A549 (cell line): ENCODE results near the gene HEXD. TPM values are rescaled to one million over a fixed set of nuclear protein-coding genes. Genes with fewer than 3 reads are reported as not detected.

ENCODE experiments used
- ATAC-seq, 2 experiments: fragments of 200-7000 bp in 1 of 2; fragments of >200 bp in 1 of 2; cut with Nextera tagmentation in 1 of 2; cut with Tn5 transposase in 1 of 2; 3 replicates each; pipeline versions ENCODE4 v1.8.0 to v1.9.1; 2018 to 2020; ENCODE audit warnings: mild to moderate bottlenecking in 1 of 2, moderate library complexity in 1 of 2
- CTCF ChIA-PET: fragments of 300-600 bp; sonication (Branson Sonifier 250); formaldehyde crosslinking; extraction: SDS; loops from one replicate; lab custom pipeline; 2021; ENCODE audit warnings: antibody characterized with exemption, inconsistent platforms; lab: Yijun Ruan, JAX
- POLR2A ChIA-PET: fragments of 350-600 bp; formaldehyde crosslinking; extraction: SDS; loops from one replicate; lab custom pipeline; 2021; ENCODE audit warnings: antibody characterized with exemption, inconsistent platforms; lab: Yijun Ruan, JAX
- DNase-seq, 2 experiments: peaks; one replicate each; pipeline versions ENCODE4 v3.0.0 to v3.0.0-alpha.2; 2011 to 2016; ENCODE audit warnings: low read depth in 1 of 2, low spot score in 1 of 2
- FAIRE-seq: peaks from 2 replicates; lab custom pipeline; 2011; peaks lifted over from hg19 to GRCh38; lab: Jason Lieb, UNC
- H3K27ac ChIP-seq, 2 experiments: fragments of >200 bp; sonication (Bioruptor Twin); formaldehyde crosslinking; 3 replicates each; pipeline ENCODE4 v1.5.1; 2016 to 2017
- H3K4me1 ChIP-seq: fragments of >200 bp; sonication (Bioruptor Twin); formaldehyde crosslinking; 3 replicates; pipeline ENCODE4 v1.6.1; 2016
- H3K4me2 ChIP-seq: fragments of >200 bp; sonication (Bioruptor Twin); formaldehyde crosslinking; 3 replicates; pipeline ENCODE4 v1.6.1; 2016
- H3K4me3 ChIP-seq: fragments of >200 bp; sonication (Bioruptor Twin); formaldehyde crosslinking; 3 replicates; pipeline ENCODE4 v1.5.1; 2016
- H3K9me3 ChIP-seq: fragments of >200 bp; sonication (Bioruptor Twin); formaldehyde crosslinking; 3 replicates; pipeline ENCODE4 v1.6.1; 2016
- BHLHE40 ChIP-seq: IDR thresholded peaks from 2 replicates; pipeline ENCODE4 v1.6.1; 2012; ENCODE audit warnings: low read depth, low read length, inconsistent platforms
- CEBPB ChIP-seq, 2 experiments: fragments of >200 bp in 1 of 2; sonication (Bioruptor Twin) in 1 of 2; formaldehyde crosslinking in 1 of 2; IDR thresholded peaks; 2 replicates each; pipeline ENCODE4 v1.6.1; 2012 to 2016
- EHF ChIP-seq: fragments of 250-450 bp; sonication (Bioruptor Pico); IDR thresholded peaks from 2 replicates; pipeline ENCODE4 v1.5.0; 2020; ENCODE audit warnings: mild to moderate bottlenecking
- EHMT2 ChIP-seq: fragments of 200-600 bp; sonication (generic); IDR thresholded peaks from 2 replicates; pipeline ENCODE4 v1.6.1; 2016; ENCODE audit warnings: antibody characterized with exemption, low read depth, mild to moderate bottlenecking, moderate library complexity
- GATA3 ChIP-seq: IDR thresholded peaks from 2 replicates; pipeline ENCODE4 v1.6.1; 2012; ENCODE audit warnings: borderline replicate concordance
- HEYL ChIP-seq: fragments of 250-450 bp; sonication (Bioruptor Pico); IDR thresholded peaks from 2 replicates; pipeline ENCODE4 v1.8.0; 2021; ENCODE audit warnings: mild to moderate bottlenecking, moderate library complexity
- HOXB5 ChIP-seq: fragments of 250-450 bp; sonication (Bioruptor Pico); IDR thresholded peaks from 2 replicates; pipeline ENCODE4 v1.5.0; 2020; ENCODE audit warnings: mild to moderate bottlenecking, moderate library complexity
- JUN ChIP-seq, 2 experiments: fragments of >200 bp; sonication (Bioruptor Twin); formaldehyde crosslinking; IDR thresholded peaks; 2 replicates in 1 of 2; 3 replicates in 1 of 2; pipeline ENCODE4 v1.6.1; 2016 to 2017
- KDM5A ChIP-seq: fragments of 200-600 bp; sonication (generic); IDR thresholded peaks from 2 replicates; pipeline ENCODE4 v1.6.1; 2016; ENCODE audit warnings: antibody characterized with exemption, mild to moderate bottlenecking
- MAX ChIP-seq: IDR thresholded peaks from 2 replicates; pipeline ENCODE4 v1.6.1; 2012
- MYC ChIP-seq: IDR thresholded peaks from 2 replicates; pipeline ENCODE4 v1.6.1; 2012; ENCODE audit warnings: mild to moderate bottlenecking, inconsistent platforms, low read length, improper control_type of control experiment, borderline replicate concordance
- NPAS2 ChIP-seq: fragments of 250-450 bp; sonication (Bioruptor Pico); IDR thresholded peaks from 2 replicates; pipeline ENCODE4 v1.8.0; 2022; ENCODE audit warnings: mild to moderate bottlenecking, moderate library complexity, borderline replicate concordance
- NR3C1 ChIP-seq: fragments of >200 bp; sonication (Bioruptor Twin); formaldehyde crosslinking; IDR thresholded peaks from 3 replicates; pipeline ENCODE4 v1.6.1; 2017
- RARB ChIP-seq: fragments of 250-450 bp; sonication (Bioruptor Pico); IDR thresholded peaks from 2 replicates; pipeline ENCODE4 v1.8.0; 2021; ENCODE audit warnings: mild to moderate bottlenecking, moderate library complexity
- RFX5 ChIP-seq: fragments of 450-650 bp; IDR thresholded peaks from 2 replicates; pipeline ENCODE4 v1.7.1; 2014; ENCODE audit warnings: antibody characterized with exemption, mild to moderate bottlenecking, moderate library complexity
- ZC3H11A ChIP-seq: fragments of 450-650 bp; IDR thresholded peaks from 2 replicates; pipeline ENCODE4 v1.6.1; 2014; ENCODE audit warnings: antibody characterized with exemption, mild to moderate bottlenecking
- WGBS: methylation state at CpG from one replicate; pipeline ENCODE4 v1.1.6; 2017; ENCODE audit errors: missing lambda C conversion rate; 5-methylcytosine and 5-hydroxymethylcytosine counted together
- polyA plus RNA-seq, 4 experiments: library from polyadenylated mRNA; depleted of rRNA in 3 of 4; stranded (reverse); fragments of >200 nt; fragmentation: RNase III in 1 of 4; extraction: RNeasy Plus Mini Kit Qiagen cat#74134 plus additional on column Dnase treatment in 1 of 4; gene quantifications; 2 replicates in 3 of 4; 3 replicates in 1 of 4; pipeline ENCODE4 v1.2.3, GENCODE V29; 2011 to 2017
- small RNA-seq, 6 experiments: library from RNA; depleted of rRNA; stranded (forward); fragments of <200 nt; gene quantifications; one replicate each; pipeline ENCODE3, GENCODE V24; 2012

Gene HEXD
- polyA plus RNA-seq, 2 of the 4 experiments (the other 2 are of a cell fraction), result 18.0 to 19.5 TPM

GRCh38 chr17:82491533-82491932, 73.4 kb downstream of the HEXD start:
- ATAC-seq (no peak), DNase-seq (no peak), FAIRE-seq (no peak)
- H3K9me3 ChIP-seq, result no peaks in the 10 kb centered on the region
- no peak overlapping the region for H3K4me2 ChIP-seq
- ChIA-PET POLR2A (no interaction called here), CTCF (interaction anchor here (0.7 to 5.7 kb wide), 5 partner anchors 17 to 362 kb away, joined by 3 to 26 read pairs (median 4); no protein-coding TSS in a partner anchor)
- no peak overlapping the region for H3K27ac ChIP-seq
- H3K4me3 ChIP-seq, result no peak overlapping the region
- WGBS, result 89% methylated on average over 15 of the region's 15 CpGs
- TF ChIP-seq CEBPB (IDR thresholded peaks at IDR 0.05), result no peak
- no peak for TF ChIP-seq MYC
- no peak for TF ChIP-seq JUN (IDR thresholded peaks at IDR 0.05)
- TF ChIP-seq KDM5A, result no peak
- no peak for TF ChIP-seq RFX5
- no peak for TF ChIP-seq NR3C1
- no peak for TF ChIP-seq HEYL (CRISPR knock-in tag)
- no peak for TF ChIP-seq RARB
- no peak for TF ChIP-seq ZC3H11A
- TF ChIP-seq EHF (CRISPR knock-in tag), result no peak
- no peak for TF ChIP-seq EHMT2
- no peak for TF ChIP-seq GATA3
- no peak for TF ChIP-seq MAX
- TF ChIP-seq NPAS2 (CRISPR knock-in tag), result no peak
- TF ChIP-seq BHLHE40, result no peak
- TF ChIP-seq HOXB5 (CRISPR knock-in tag), result no peak
- peaks cover 25% of the 10 kb centered on the region for H3K4me1 ChIP-seq

Small RNA genes within 50 kb of the gene (small RNA-seq; reads per million reads assigned to genes)
- 0 reads per million in 6 experiments for gene RF00019

Other genes with a start within 250 kb of the HEXD start
- gene CCDC57, start 205.5 kb upstream of the HEXD start, polyA plus RNA-seq (2011; rRNA removed), result 16.6 and 18.5 TPM in 2 replicates
- 18.2 to 22.1 TPM (median 18.9 TPM) in 3 replicates for gene CCDC57, start 205.5 kb upstream of the HEXD start, polyA plus RNA-seq (2017; fragmentation: RNase III; extraction: RNeasy Plus Mini Kit Qiagen cat#74134 plus additional on column Dnase treatment)
- 28.6 and 40.0 TPM in 2 replicates for gene SLC16A3, start 189.3 kb upstream of the HEXD start, polyA plus RNA-seq (2011; rRNA removed)
- gene SLC16A3, start 189.3 kb upstream of the HEXD start, polyA plus RNA-seq (2017; fragmentation: RNase III; extraction: RNeasy Plus Mini Kit Qiagen cat#74134 plus additional on column Dnase treatment), result 77.9 to 97.7 TPM (median 90.9 TPM) in 3 replicates
- 130 and 139 TPM in 2 replicates for gene CSNK1D, start 144.6 kb upstream of the HEXD start, polyA plus RNA-seq (2011; rRNA removed)
- gene CSNK1D, start 144.6 kb upstream of the HEXD start, polyA plus RNA-seq (2017; fragmentation: RNase III; extraction: RNeasy Plus Mini Kit Qiagen cat#74134 plus additional on column Dnase treatment), result 151 to 173 TPM (median 163 TPM) in 3 replicates
- not detected in 2 replicates for gene CD7, start 100.7 kb upstream of the HEXD start, polyA plus RNA-seq (2011; rRNA removed)
- gene CD7, start 100.7 kb upstream of the HEXD start, polyA plus RNA-seq (2017; fragmentation: RNase III; extraction: RNeasy Plus Mini Kit Qiagen cat#74134 plus additional on column Dnase treatment), result not detected in 3 replicates
- 0.22 and 0.58 TPM in 2 replicates for gene SECTM1, start 84.6 kb upstream of the HEXD start, polyA plus RNA-seq (2011; rRNA removed)
- 1.5 to 2.5 TPM (median 2.0 TPM) in 3 replicates for gene SECTM1, start 84.6 kb upstream of the HEXD start, polyA plus RNA-seq (2017; fragmentation: RNase III; extraction: RNeasy Plus Mini Kit Qiagen cat#74134 plus additional on column Dnase treatment)
- gene TEX19, start 59.1 kb upstream of the HEXD start, polyA plus RNA-seq (2011; rRNA removed), result 0.32 and 0.43 TPM in 2 replicates
- gene TEX19, start 59.1 kb upstream of the HEXD start, polyA plus RNA-seq (2017; fragmentation: RNase III; extraction: RNeasy Plus Mini Kit Qiagen cat#74134 plus additional on column Dnase treatment), result 0.50 to 0.66 TPM (median 0.55 TPM) in 3 replicates
- gene UTS2R, start 46.6 kb upstream of the HEXD start, polyA plus RNA-seq (2011; rRNA removed), result not detected in 2 replicates
- gene UTS2R, start 46.6 kb upstream of the HEXD start, polyA plus RNA-seq (2017; fragmentation: RNase III; extraction: RNeasy Plus Mini Kit Qiagen cat#74134 plus additional on column Dnase treatment), result not detected in 3 replicates
- gene OGFOD3, start 239 bp downstream of the HEXD start, polyA plus RNA-seq (2011; rRNA removed), result 14.9 and 15.2 TPM in 2 replicates
- 19.8 to 21.9 TPM (median 20.8 TPM) in 3 replicates for gene OGFOD3, start 239 bp downstream of the HEXD start, polyA plus RNA-seq (2017; fragmentation: RNase III; extraction: RNeasy Plus Mini Kit Qiagen cat#74134 plus additional on column Dnase treatment)
- 68.6 and 81.8 TPM in 2 replicates for gene CYBC1, start 32.4 kb downstream of the HEXD start, polyA plus RNA-seq (2011; rRNA removed)
- gene CYBC1, start 32.4 kb downstream of the HEXD start, polyA plus RNA-seq (2017; fragmentation: RNase III; extraction: RNeasy Plus Mini Kit Qiagen cat#74134 plus additional on column Dnase treatment), result 74.3 to 89.8 TPM (median 86.5 TPM) in 3 replicates
- 89.6 and 108 TPM in 2 replicates for gene NARF, start 40.4 kb downstream of the HEXD start, polyA plus RNA-seq (2011; rRNA removed)
- gene NARF, start 40.4 kb downstream of the HEXD start, polyA plus RNA-seq (2017; fragmentation: RNase III; extraction: RNeasy Plus Mini Kit Qiagen cat#74134 plus additional on column Dnase treatment), result 38.2 to 51.2 TPM (median 45.0 TPM) in 3 replicates
- gene FOXK2, start 101.4 kb downstream of the HEXD start, polyA plus RNA-seq (2011; rRNA removed), result 34.8 and 35.9 TPM in 2 replicates
- 37.5 to 39.2 TPM (median 38.2 TPM) in 3 replicates for gene FOXK2, start 101.4 kb downstream of the HEXD start, polyA plus RNA-seq (2017; fragmentation: RNase III; extraction: RNeasy Plus Mini Kit Qiagen cat#74134 plus additional on column Dnase treatment)
- 124 and 138 TPM in 2 replicates for gene WDR45B, start 230.1 kb downstream of the HEXD start, polyA plus RNA-seq (2011; rRNA removed)
- 88.2 to 94.0 TPM (median 89.6 TPM) in 3 replicates for gene WDR45B, start 230.1 kb downstream of the HEXD start, polyA plus RNA-seq (2017; fragmentation: RNase III; extraction: RNeasy Plus Mini Kit Qiagen cat#74134 plus additional on column Dnase treatment)